A549 (cell line): ENCODE results near the gene CCL2.

Experiments used
- BHLHE40 ChIP-seq: IDR thresholded peaks from 2 replicates; pipeline ENCODE4 v1.6.1; 2012; ENCODE audit warnings: low read depth, low read length, inconsistent platforms
- E2F6 ChIP-seq: IDR thresholded peaks from 2 replicates; pipeline ENCODE4 v1.6.1; 2012; ENCODE audit warnings: low read depth, borderline replicate concordance
- ELK1 ChIP-seq: fragments of 150-350 bp; IDR thresholded peaks from 2 replicates; pipeline ENCODE4 v1.6.1; 2014; ENCODE audit warnings: low read depth, mild to moderate bottlenecking, low read length
- EP300 ChIP-seq, 2 experiments: fragments of >200 bp; sonication (Bioruptor Twin); formaldehyde crosslinking; IDR thresholded peaks; 2 replicates in 1 of 2; 3 replicates in 1 of 2; pipeline ENCODE4 v1.6.1; 2016 to 2017
- MAX ChIP-seq: IDR thresholded peaks from 2 replicates; pipeline ENCODE4 v1.6.1; 2012
- NR3C1 ChIP-seq: fragments of >200 bp; sonication (Bioruptor Twin); formaldehyde crosslinking; IDR thresholded peaks from 3 replicates; pipeline ENCODE4 v1.6.1; 2017
- POLR2A ChIP-seq: IDR thresholded peaks from 2 replicates; pipeline ENCODE4 v1.6.1; 2012; ENCODE audit warnings: mild to moderate bottlenecking, low read length
- RAD21 ChIP-seq, 2 experiments: fragments of >200 bp in 1 of 2; sonication (Bioruptor Twin) in 1 of 2; formaldehyde crosslinking in 1 of 2; IDR thresholded peaks in 1 of 2; conservative IDR thresholded peaks in 1 of 2; 2 replicates in 1 of 2; 3 replicates in 1 of 2; pipeline ENCODE4 v1.6.1; 2012 to 2018; ENCODE audit warnings: inconsistent platforms in 1 of 2
- RFX5 ChIP-seq: fragments of 450-650 bp; IDR thresholded peaks from 2 replicates; pipeline ENCODE4 v1.7.1; 2014; ENCODE audit warnings: antibody characterized with exemption, mild to moderate bottlenecking, moderate library complexity
- TF ChIP-seq, protein P1 (sequence below): fragments of >200 bp; sonication (Bioruptor Twin); formaldehyde crosslinking; IDR thresholded peaks from 3 replicates; pipeline ENCODE4 v1.5.1; 2016

DNA sequence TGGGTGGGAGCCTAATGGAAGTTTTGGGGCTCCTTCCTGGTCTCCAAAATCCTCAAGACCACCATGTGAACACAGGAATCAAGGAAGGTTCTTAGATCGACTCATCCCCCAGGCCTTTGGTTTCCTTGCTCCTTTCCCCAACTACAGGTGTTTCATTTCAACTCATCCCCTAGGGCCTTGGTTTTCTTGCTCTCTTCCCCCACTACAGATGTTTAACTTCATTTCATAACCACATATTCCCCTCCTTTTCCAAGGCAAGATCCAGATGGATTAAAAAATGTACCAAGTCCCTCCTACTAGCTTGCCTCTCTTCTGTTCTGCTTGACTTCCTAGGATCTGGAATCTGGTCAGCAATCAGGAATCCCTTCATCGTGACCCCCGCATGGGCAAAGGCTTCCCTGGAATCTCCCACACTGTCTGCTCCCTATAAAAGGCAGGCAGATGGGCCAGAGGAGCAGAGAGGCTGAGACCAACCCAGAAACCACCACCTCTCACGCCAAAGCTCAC lies 30.3 kb downstream of the CCL2 start, which contains the start of gene CCL11:
- TF ChIP-seq MAX: no peak
- no peak for TF ChIP-seq RAD21 (conservative IDR thresholded peaks at IDR 0.05 in 1 of 2, IDR thresholded peaks at IDR 0.05 in 1 of 2)
- no peak for TF ChIP-seq ELK1
- TF ChIP-seq POLR2A: no peak
- TF ChIP-seq, protein P1, sequence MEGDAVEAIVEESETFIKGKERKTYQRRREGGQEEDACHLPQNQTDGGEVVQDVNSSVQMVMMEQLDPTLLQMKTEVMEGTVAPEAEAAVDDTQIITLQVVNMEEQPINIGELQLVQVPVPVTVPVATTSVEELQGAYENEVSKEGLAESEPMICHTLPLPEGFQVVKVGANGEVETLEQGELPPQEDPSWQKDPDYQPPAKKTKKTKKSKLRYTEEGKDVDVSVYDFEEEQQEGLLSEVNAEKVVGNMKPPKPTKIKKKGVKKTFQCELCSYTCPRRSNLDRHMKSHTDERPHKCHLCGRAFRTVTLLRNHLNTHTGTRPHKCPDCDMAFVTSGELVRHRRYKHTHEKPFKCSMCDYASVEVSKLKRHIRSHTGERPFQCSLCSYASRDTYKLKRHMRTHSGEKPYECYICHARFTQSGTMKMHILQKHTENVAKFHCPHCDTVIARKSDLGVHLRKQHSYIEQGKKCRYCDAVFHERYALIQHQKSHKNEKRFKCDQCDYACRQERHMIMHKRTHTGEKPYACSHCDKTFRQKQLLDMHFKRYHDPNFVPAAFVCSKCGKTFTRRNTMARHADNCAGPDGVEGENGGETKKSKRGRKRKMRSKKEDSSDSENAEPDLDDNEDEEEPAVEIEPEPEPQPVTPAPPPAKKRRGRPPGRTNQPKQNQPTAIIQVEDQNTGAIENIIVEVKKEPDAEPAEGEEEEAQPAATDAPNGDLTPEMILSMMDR: no peak
- no peak for TF ChIP-seq NR3C1
- TF ChIP-seq RFX5: no peak
- no peak for TF ChIP-seq BHLHE40
- no peak for TF ChIP-seq E2F6
- TF ChIP-seq EP300 (IDR thresholded peaks at IDR 0.05): no peak
